Measurements from ENCODE around the gene ZCWPW1. TPM values are rescaled to one million over a fixed set of nuclear protein-coding genes. Genes with fewer than 3 reads are reported as not detected.

ZCWPW1 gene
- total and polyA plus RNA-seq, 10 of the 15 experiments (the other 5 are each of a cell fraction or from before 2014, with no cell fraction given): 1.3 to 4.4 (median 3.7) TPM

DNA sequence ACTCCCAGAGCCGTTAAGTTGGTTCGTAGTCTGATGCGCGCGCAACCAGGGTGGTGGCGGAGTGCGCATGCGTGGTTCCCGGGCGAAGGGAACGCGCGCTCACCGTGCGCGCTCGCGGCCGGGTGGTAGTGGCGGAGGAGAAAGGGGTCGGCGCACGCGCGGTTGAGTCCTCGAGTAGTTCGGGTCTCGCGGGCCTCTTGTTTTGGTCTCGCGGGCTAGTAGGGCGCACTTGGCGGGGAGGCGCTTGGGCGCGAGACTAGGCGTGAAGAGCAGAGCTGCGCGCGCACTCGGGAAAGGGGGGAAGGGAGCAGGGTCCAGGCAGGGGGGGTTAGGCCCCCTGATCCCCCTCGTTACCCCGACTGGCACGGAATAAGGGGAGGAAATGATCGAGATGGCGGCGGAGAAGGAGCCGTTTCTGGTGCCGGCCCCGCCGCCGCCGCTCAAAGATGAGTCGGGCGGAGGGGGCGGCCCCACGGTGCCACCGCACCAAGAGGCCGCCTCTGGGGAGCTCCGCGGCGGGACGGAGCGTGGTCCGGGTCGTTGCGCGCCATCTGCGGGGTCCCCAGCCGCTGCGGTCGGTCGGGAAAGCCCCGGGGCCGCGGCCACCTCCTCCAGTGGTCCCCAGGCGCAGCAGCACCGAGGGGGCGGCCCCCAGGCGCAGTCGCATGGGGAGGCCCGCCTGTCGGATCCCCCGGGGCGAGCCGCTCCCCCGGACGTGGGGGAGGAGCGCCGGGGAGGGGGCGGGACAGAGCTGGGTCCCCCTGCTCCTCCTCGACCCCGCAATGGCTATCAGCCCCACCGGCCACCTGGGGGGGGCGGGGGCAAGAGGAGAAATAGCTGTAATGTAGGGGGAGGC is 1.4 kb upstream of the ZCWPW1 start, which contains the start of gene MEPCE:
Gene MEPCE (plus strand): TSS at position 195 of the 856 bp plus-strand sequence. CDS start 188 bp downstream, at position 383.
- H3K9ac ChIP-seq (ENCODE audit: control insufficient read depth, insufficient read depth, low read length): peak within 1 kb of the TSS; percentile 98
- peak within 1 kb of the TSS; percentile 99 for H3K27ac ChIP-seq (ENCODE audit: control insufficient read depth, insufficient read depth)
- POLR2A ChIA-PET: interaction anchor here (0.5 to 2.5 kb wide), 33 partner anchors 7 to 446 kb away, joined by 3 to 18 read pairs (median 6); partner anchors contain the start of genes FBXO24, LRCH4, MOSPD3 and POP7
- SMC1A ChIA-PET (ENCODE audit: uncharacterized antibody, unreplicated experiment): interaction anchor here (0.6 to 3.0 kb wide), 12 partner anchors 10 to 243 kb away, joined by 3 to 15 read pairs (median 3); no protein-coding TSS in a partner anchor
- no peaks in the 10 kb centered on the region for H4K20me1 ChIP-seq (ENCODE audit: control insufficient read depth, insufficient read depth)
- H3K4me2 ChIP-seq (ENCODE audit: control insufficient read depth, insufficient read depth): peak within 1 kb of the TSS; percentile 97
- ATAC-seq (peak; percentile 69), FAIRE-seq (peak; percentile 73), DNase-seq (ENCODE audit: low read depth, low spot score) (peak; percentile 68)
- 2% methylated on average over 74 of the region's 95 CpGs for WGBS (ENCODE audit: insufficient coverage, insufficient replicate concordance, low lambda C conversion rate, missing lambda C conversion rate)
- in situ Hi-C loops (cut with MboI) (no loop called here), intact Hi-C loops (cut with micrococcal nuclease; ENCODE audit: unreplicated experiment) (loop anchor here (1.0 kb wide), 1 partner anchor 34 kb away; no protein-coding TSS in a partner anchor)
- RAD21 ChIA-PET (ENCODE audit: unreplicated experiment): interaction anchor here (0.7 to 3.1 kb wide), 17 partner anchors 10 to 347 kb away, joined by 3 to 25 read pairs (median 5); partner anchors contain the start of gene LAMTOR4
- H3K79me2 ChIP-seq (ENCODE audit: control insufficient read depth, insufficient read depth, low read length): peaks cover 40% of the 10 kb centered on the region
- peaks cover 28% of the 10 kb centered on the region for H3K4me1 ChIP-seq (ENCODE audit: control insufficient read depth, insufficient read depth, low read length)
- H3K27me3 ChIP-seq (replicated peaks in 1 of 2; ENCODE audit: control insufficient read depth in 2 of 2, insufficient read depth in 2 of 2, low read length in 1 of 2): no peaks in the 10 kb centered on the region
- H2AFZ ChIP-seq (ENCODE audit: control insufficient read depth, low read depth, low read length): peak within 1 kb of the TSS; percentile 42; the same call in 1 of the 2 replicates
- TSS peak; percentile 74 for BruUV-seq (replicated peaks)
- peak within 1 kb of the TSS; percentile 74 for H3K4me3 ChIP-seq
- CTCF ChIA-PET: interaction anchor here (0.6 to 1.6 kb wide), 10 partner anchors 12 to 343 kb away, joined by 3 to 8 read pairs (median 4); partner anchors contain the start of gene PILRB
- H3K9me3 ChIP-seq (replicated peaks; ENCODE audit: control insufficient read depth, insufficient read depth, low read length): no peaks in the 10 kb centered on the region
- peaks cover 2 to 14% of the 10 kb centered on the region in 2 experiments; a peak in 3 of 4 replicates for H3K36me3 ChIP-seq (ENCODE audit: control insufficient read depth in 2 of 2, insufficient read depth in 2 of 2, low read length in 1 of 2)
- TF ChIP-seq FOS (IDR thresholded peaks at IDR 0.05; ENCODE audit: borderline replicate concordance, extremely low read depth, insufficient read length): no peak
- no peak for TF ChIP-seq NFXL1 (IDR thresholded peaks at IDR 0.05; ENCODE audit: borderline replicate concordance)
- TF ChIP-seq, protein P1, sequence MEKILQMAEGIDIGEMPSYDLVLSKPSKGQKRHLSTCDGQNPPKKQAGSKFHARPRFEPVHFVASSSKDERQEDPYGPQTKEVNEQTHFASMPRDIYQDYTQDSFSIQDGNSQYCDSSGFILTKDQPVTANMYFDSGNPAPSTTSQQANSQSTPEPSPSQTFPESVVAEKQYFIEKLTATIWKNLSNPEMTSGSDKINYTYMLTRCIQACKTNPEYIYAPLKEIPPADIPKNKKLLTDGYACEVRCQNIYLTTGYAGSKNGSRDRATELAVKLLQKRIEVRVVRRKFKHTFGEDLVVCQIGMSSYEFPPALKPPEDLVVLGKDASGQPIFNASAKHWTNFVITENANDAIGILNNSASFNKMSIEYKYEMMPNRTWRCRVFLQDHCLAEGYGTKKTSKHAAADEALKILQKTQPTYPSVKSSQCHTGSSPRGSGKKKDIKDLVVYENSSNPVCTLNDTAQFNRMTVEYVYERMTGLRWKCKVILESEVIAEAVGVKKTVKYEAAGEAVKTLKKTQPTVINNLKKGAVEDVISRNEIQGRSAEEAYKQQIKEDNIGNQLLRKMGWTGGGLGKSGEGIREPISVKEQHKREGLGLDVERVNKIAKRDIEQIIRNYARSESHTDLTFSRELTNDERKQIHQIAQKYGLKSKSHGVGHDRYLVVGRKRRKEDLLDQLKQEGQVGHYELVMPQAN (conservative IDR thresholded peaks at IDR 0.05): peak; percentile 85
- no peak for TF ChIP-seq ZNF622 (IDR thresholded peaks at IDR 0.05)
- no peak for TF ChIP-seq SP1 (IDR thresholded peaks at IDR 0.05; ENCODE audit: low read depth, low read length)
- TF ChIP-seq MYB (IDR thresholded peaks at IDR 0.05; ENCODE audit: borderline replicate concordance, low read depth, low read length): no peak
- no peak for TF ChIP-seq SPI1 (IDR thresholded peaks at IDR 0.05; ENCODE audit: borderline replicate concordance, insufficient read depth, low read depth, low read length)
- TF ChIP-seq EP300 (IDR thresholded peaks at IDR 0.05; ENCODE audit: borderline replicate concordance in 1 of 2, control insufficient read depth in 1 of 2, low read depth in 2 of 2, low read length in 2 of 2): no peak
- TF ChIP-seq, protein P2, sequence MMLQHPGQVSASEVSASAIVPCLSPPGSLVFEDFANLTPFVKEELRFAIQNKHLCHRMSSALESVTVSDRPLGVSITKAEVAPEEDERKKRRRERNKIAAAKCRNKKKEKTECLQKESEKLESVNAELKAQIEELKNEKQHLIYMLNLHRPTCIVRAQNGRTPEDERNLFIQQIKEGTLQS (IDR thresholded peaks at IDR 0.05; ENCODE audit: borderline replicate concordance, extremely low read depth, low read depth, low read length): no peak
- peak; percentile 87 for TF ChIP-seq CHD2 (IDR thresholded peaks at IDR 0.05; ENCODE audit: borderline replicate concordance, low read depth, low read length)
- peak; percentile 19; the same call in 1 of the 2 replicates for TF ChIP-seq TAF1 (IDR thresholded peaks at IDR 0.05; ENCODE audit: borderline replicate concordance, low read depth, low read length)
- no peak; the same call in 1 of the 2 replicates for TF ChIP-seq CBFB (IDR thresholded peaks at IDR 0.05; ENCODE audit: low read depth)
- TF ChIP-seq ETV6 (conservative IDR thresholded peaks at IDR 0.05 in 1 of 2, IDR thresholded peaks at IDR 0.05 in 1 of 2; ENCODE audit: borderline replicate concordance in 1 of 2, low read depth in 1 of 2): no peak
- peak; percentile 83 for TF ChIP-seq MEF2B (IDR thresholded peaks at IDR 0.05; ENCODE audit: partially characterized antibody, poor library complexity, severe bottlenecking)
- TF ChIP-seq, protein P3, sequence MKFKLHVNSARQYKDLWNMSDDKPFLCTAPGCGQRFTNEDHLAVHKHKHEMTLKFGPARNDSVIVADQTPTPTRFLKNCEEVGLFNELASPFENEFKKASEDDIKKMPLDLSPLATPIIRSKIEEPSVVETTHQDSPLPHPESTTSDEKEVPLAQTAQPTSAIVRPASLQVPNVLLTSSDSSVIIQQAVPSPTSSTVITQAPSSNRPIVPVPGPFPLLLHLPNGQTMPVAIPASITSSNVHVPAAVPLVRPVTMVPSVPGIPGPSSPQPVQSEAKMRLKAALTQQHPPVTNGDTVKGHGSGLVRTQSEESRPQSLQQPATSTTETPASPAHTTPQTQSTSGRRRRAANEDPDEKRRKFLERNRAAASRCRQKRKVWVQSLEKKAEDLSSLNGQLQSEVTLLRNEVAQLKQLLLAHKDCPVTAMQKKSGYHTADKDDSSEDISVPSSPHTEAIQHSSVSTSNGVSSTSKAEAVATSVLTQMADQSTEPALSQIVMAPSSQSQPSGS (IDR thresholded peaks at IDR 0.05; ENCODE audit: low read length): no peak
- TF ChIP-seq RELA (IDR thresholded peaks at IDR 0.05; ENCODE audit: borderline replicate concordance, partially characterized antibody): peak; percentile 79
